Activated CD4-positive, alpha-beta T cell treated with anti-CD3 and anti-CD28 coated beads for 36 hours (primary cell): ENCODE results near the gene MS4A18. TPM values are rescaled to one million over a fixed set of nuclear protein-coding genes. Genes with fewer than 3 reads are reported as not detected.
"Not testable (repeated sequence)": the region's sequence is repeated elsewhere in the genome, so short reads cannot be mapped to it uniquely, and the experiment has no call there.

Experiments
- ATAC-seq: fragments of 200-7000 bp; cut with Tn5 transposase; one replicate; pipeline ENCODE4 v1.10.0; 2021; ENCODE audit warnings: mild to moderate bottlenecking, moderate library complexity
- CTCF ChIA-PET: fragments of 350-600 bp; sonication (Branson Sonifier 250); formaldehyde crosslinking; loops from one replicate; lab custom pipeline; 2021; ENCODE audit warnings: antibody characterized with exemption; lab: Charles Lee
- POLR2A ChIA-PET: fragments of 350-600 bp; sonication (Branson Sonifier 250); formaldehyde crosslinking; loops from one replicate; lab custom pipeline; 2021; ENCODE audit warnings: antibody characterized with exemption, inconsistent platforms; lab: Charles Lee
- DNase-seq: peaks from one replicate; pipeline ENCODE4 v3.0.0-alpha.2; 2020
- H3K27ac Mint-ChIP-seq: one replicate; pipeline ENCODE4 v1.8.0; 2021; ENCODE audit warnings: mixed read lengths
- H3K27me3 Mint-ChIP-seq: one replicate; pipeline ENCODE4 v1.8.0; 2021; ENCODE audit warnings: mixed read lengths
- H3K36me3 Mint-ChIP-seq: one replicate; pipeline ENCODE4 v1.8.0; 2021; ENCODE audit warnings: low read depth, mixed read lengths
- H3K4me1 Mint-ChIP-seq: one replicate; pipeline ENCODE4 v1.8.0; 2021; ENCODE audit warnings: mixed read lengths
- H3K4me3 Mint-ChIP-seq: one replicate; pipeline ENCODE4 v1.8.0; 2021; ENCODE audit warnings: mild to moderate bottlenecking, moderate library complexity, mixed read lengths
- H3K9me3 Mint-ChIP-seq: one replicate; pipeline ENCODE4 v1.8.0; 2021; ENCODE audit warnings: low read depth, mixed read lengths
- intact Hi-C, 2 experiments: fragments of 100-400 bp; cut with DNase I in 1 of 2; cut with micrococcal nuclease in 1 of 2; formaldehyde crosslinking; loops; one replicate each; pipeline versions ENCODE4 v1.14.2 to v1.15.1; 2022 to 2024; cut with DNase I, micrococcal nuclease
- total RNA-seq, 2 experiments: library from RNA; stranded (reverse); gene quantifications; one replicate each; pipeline ENCODE4 v1.2.3, GENCODE V29; 2021

The MS4A18 gene
- total RNA-seq, 2 experiments from 2014 or later = not detected

- Mint-ChIP-seq H3K36me3 (no peaks in the 10 kb centered on the region), H3K27ac (no peak overlapping the region), H3K4me1 (no peaks in the 10 kb centered on the region)
These were observed 17.6 kb upstream of the MS4A18 start for GRCh38 chr11:60706931-60707330.

GRCh38 chr11:60710482-60710881 is 14.0 kb upstream of the MS4A18 start:
- Mint-ChIP-seq H3K4me1 (no peaks in the 10 kb centered on the region), H3K27me3 (peaks cover 4% of the 10 kb centered on the region), H3K9me3 (no peaks in the 10 kb centered on the region), H3K36me3 (no peaks in the 10 kb centered on the region), H3K27ac (no peak overlapping the region), H3K4me3 (no peak overlapping the region)
- CTCF ChIA-PET = interaction anchor here (0.6 kb wide), 1 partner anchor 576 kb away, joined by 3 read pairs; no protein-coding TSS in a partner anchor
- DNase-seq = no peak
- POLR2A ChIA-PET = no interaction called here
- intact Hi-C loops = no loop called here
- ATAC-seq = no peak

More at GRCh38 chr11:60706931-60707330, 17.6 kb upstream of the MS4A18 start:
- ATAC-seq (no peak), DNase-seq (no peak)
- H3K4me3 Mint-ChIP-seq = no peak overlapping the region
- ChIA-PET POLR2A (no interaction called here), CTCF (interaction anchor here (0.6 kb wide), 2 partner anchors 87 to 1429 kb away, joined by 3 to 4 read pairs; no protein-coding TSS in a partner anchor)
- H3K9me3 Mint-ChIP-seq = no peaks in the 10 kb centered on the region
- peaks cover 2% of the 10 kb centered on the region for H3K27me3 Mint-ChIP-seq
- intact Hi-C loops = no loop called here

- Mint-ChIP-seq H3K36me3 (no peaks in the 10 kb centered on the region), H3K4me1 (no peaks in the 10 kb centered on the region), H3K27me3 (peaks cover 5% of the 10 kb centered on the region), H3K9me3 (no peaks in the 10 kb centered on the region), H3K27ac (no peak overlapping the region), H3K4me3 (no peak overlapping the region)
- no peak for ATAC-seq
- DNase-seq = no peak
- intact Hi-C loops = no loop called here
- CTCF ChIA-PET = interaction anchor here (0.6 kb wide), 1 partner anchor 575 kb away, joined by 3 read pairs; no protein-coding TSS in a partner anchor
- POLR2A ChIA-PET = no interaction called here
These were observed 13.2 kb upstream of the MS4A18 start for GRCh38 chr11:60711276-60711675.

- H3K27ac Mint-ChIP-seq, POLR2A ChIA-PET, ATAC-seq, H3K36me3 Mint-ChIP-seq, intact Hi-C loops, H3K27me3 Mint-ChIP-seq, H3K9me3 Mint-ChIP-seq, H3K4me1 Mint-ChIP-seq, CTCF ChIA-PET, H3K4me3 Mint-ChIP-seq, DNase-seq: not testable (repeated sequence)
These were observed 11.1 kb upstream of the MS4A18 start for GRCh38 chr11:60713423-60713822.

- no peaks in the 10 kb centered on the region for H3K36me3 Mint-ChIP-seq
- no peaks in the 10 kb centered on the region for H3K4me1 Mint-ChIP-seq
- peak; percentile 15 for DNase-seq
- no peak overlapping the region for H3K27ac Mint-ChIP-seq
- intact Hi-C loops = no loop called here
- no peak overlapping the region for H3K4me3 Mint-ChIP-seq
- ChIA-PET CTCF (interaction anchor here (1.1 kb wide), 1 partner anchor 12 kb away, joined by 3 read pairs; no protein-coding TSS in a partner anchor), POLR2A (no interaction called here)
- ATAC-seq = no peak
- H3K9me3 Mint-ChIP-seq = no peaks in the 10 kb centered on the region
- H3K27me3 Mint-ChIP-seq = peaks cover 16% of the 10 kb centered on the region
These were observed 6.6 kb upstream of the MS4A18 start for GRCh38 chr11:60717956-60718355.

- no peaks in the 10 kb centered on the region for H3K4me1 Mint-ChIP-seq
- H3K9me3 Mint-ChIP-seq = no peaks in the 10 kb centered on the region
- intact Hi-C loops = no loop called here
- H3K27me3 Mint-ChIP-seq = peaks cover 16% of the 10 kb centered on the region
- no peak overlapping the region for H3K27ac Mint-ChIP-seq
- ChIA-PET POLR2A (no interaction called here), CTCF (interaction anchor here (1.1 kb wide), 1 partner anchor 13 kb away, joined by 3 read pairs; no protein-coding TSS in a partner anchor)
- ATAC-seq (peak; percentile 78), DNase-seq (no peak)
- no peaks in the 10 kb centered on the region for H3K36me3 Mint-ChIP-seq
- H3K4me3 Mint-ChIP-seq = no peak overlapping the region
These were observed 5.8 kb upstream of the MS4A18 start for GRCh38 chr11:60718524-60719316.

GRCh38 chr11:60719391-60719790 is 5.1 kb upstream of the MS4A18 start:
- H3K27me3 Mint-ChIP-seq = peaks cover 16% of the 10 kb centered on the region
- no peak overlapping the region for H3K4me3 Mint-ChIP-seq
- intact Hi-C loops = no loop called here
- H3K36me3 Mint-ChIP-seq = no peaks in the 10 kb centered on the region
- H3K4me1 Mint-ChIP-seq = no peaks in the 10 kb centered on the region
- ChIA-PET POLR2A (no interaction called here), CTCF (interaction anchor here (1.1 to 1.3 kb wide), 2 partner anchors 11 to 13 kb away, joined by 3 read pairs; no protein-coding TSS in a partner anchor)
- H3K27ac Mint-ChIP-seq = no peak overlapping the region
- no peak for DNase-seq
- H3K9me3 Mint-ChIP-seq = no peaks in the 10 kb centered on the region
- no peak for ATAC-seq

- peaks cover 14% of the 10 kb centered on the region for H3K27me3 Mint-ChIP-seq
- ATAC-seq (no peak), DNase-seq (no peak)
- no peaks in the 10 kb centered on the region for H3K4me1 Mint-ChIP-seq
- ChIA-PET CTCF (interaction anchor here (1.3 kb wide), 1 partner anchor 12 kb away, joined by 3 read pairs; no protein-coding TSS in a partner anchor), POLR2A (no interaction called here)
- no peak overlapping the region for H3K27ac Mint-ChIP-seq
- no peaks in the 10 kb centered on the region for H3K9me3 Mint-ChIP-seq
- H3K36me3 Mint-ChIP-seq = no peaks in the 10 kb centered on the region
- H3K4me3 Mint-ChIP-seq = no peak overlapping the region
- intact Hi-C loops = no loop called here
These were observed 4.1 kb upstream of the MS4A18 start for GRCh38 chr11:60720460-60720859.

GRCh38 chr11:60725592-60725991 is 1.1 kb downstream of the MS4A18 start:
- Mint-ChIP-seq H3K9me3 (no peaks in the 10 kb centered on the region), H3K4me1 (no peaks in the 10 kb centered on the region), H3K36me3 (no peaks in the 10 kb centered on the region), H3K27ac (no peak overlapping the region), H3K4me3 (no peak overlapping the region), H3K27me3 (peaks cover 16% of the 10 kb centered on the region)
- DNase-seq = no peak
- CTCF ChIA-PET = no interaction called here
- no peak for ATAC-seq
- intact Hi-C loops = no loop called here
- POLR2A ChIA-PET = no interaction called here

GRCh38 chr11:60731586-60731985 is 7.1 kb downstream of the MS4A18 start:
- POLR2A ChIA-PET = no interaction called here
- CTCF ChIA-PET = no interaction called here
- H3K27ac Mint-ChIP-seq = no peak overlapping the region
- peaks cover 13% of the 10 kb centered on the region for H3K27me3 Mint-ChIP-seq
- no peaks in the 10 kb centered on the region for H3K4me1 Mint-ChIP-seq
- intact Hi-C loops = no loop called here
- no peak overlapping the region for H3K4me3 Mint-ChIP-seq
- DNase-seq (no peak), ATAC-seq (no peak)
- no peaks in the 10 kb centered on the region for H3K9me3 Mint-ChIP-seq
- H3K36me3 Mint-ChIP-seq = no peaks in the 10 kb centered on the region

GRCh38 chr11:60734279-60734678 is 9.8 kb downstream of the MS4A18 start:
- no peak for DNase-seq
- Mint-ChIP-seq H3K4me3 (no peak overlapping the region), H3K4me1 (no peaks in the 10 kb centered on the region), H3K27me3 (peaks cover 8% of the 10 kb centered on the region), H3K36me3 (no peaks in the 10 kb centered on the region), H3K27ac (no peak overlapping the region), H3K9me3 (no peaks in the 10 kb centered on the region)
- ATAC-seq = no peak
- intact Hi-C loops = no loop called here
- ChIA-PET POLR2A (no interaction called here), CTCF (interaction anchor here (0.8 kb wide), 1 partner anchor 41 kb away, joined by 3 read pairs; no protein-coding TSS in a partner anchor)

GRCh38 chr11:60739114-60739513 is 14.6 kb downstream of the MS4A18 start:
- Mint-ChIP-seq H3K27ac (no peak overlapping the region), H3K4me1 (no peaks in the 10 kb centered on the region), H3K4me3 (no peak overlapping the region), H3K9me3 (no peaks in the 10 kb centered on the region), H3K27me3 (peaks cover 3% of the 10 kb centered on the region), H3K36me3 (no peaks in the 10 kb centered on the region)
- DNase-seq = no peak
- ChIA-PET CTCF (interaction anchor here (0.7 to 1.4 kb wide), 2 partner anchors 22 to 23 kb away, joined by 3 to 4 read pairs; no protein-coding TSS in a partner anchor), POLR2A (no interaction called here)
- no peak for ATAC-seq
- intact Hi-C loops = no loop called here
